WTC11 (cell line): ENCODE results near the gene CBY3. TPM values are rescaled to one million over a fixed set of nuclear protein-coding genes. Genes with fewer than 3 reads are reported as not detected.
A peak's percentile ranks its signal among the peaks of the same experiment; 100 is the strongest.

ENCODE experiments used
- ATAC-seq: fragments of 200-7000 bp; cut with Tn5 transposase; 2 replicates; pipeline ENCODE4 v1.10.0; 2021; ENCODE audit warnings: mild to moderate bottlenecking, moderate library complexity
- CTCF ChIA-PET: fragments of 300-600 bp; sonication (Branson Sonifier 250); formaldehyde crosslinking; loops from one replicate; lab custom pipeline; 2021; ENCODE audit warnings: antibody characterized with exemption; lab: Charles Lee
- POLR2A ChIA-PET: fragments of 350-600 bp; sonication (Branson Sonifier 250); formaldehyde crosslinking; loops from one replicate; lab custom pipeline; 2021; ENCODE audit warnings: antibody characterized with exemption; lab: Charles Lee
- DNase-seq: peaks from one replicate; pipeline ENCODE4 v3.0.0; 2021; ENCODE audit warnings: low spot score
- H3K27ac Mint-ChIP-seq: 2 replicates; pipeline ENCODE4 v1.8.0; 2021; ENCODE audit warnings: mixed read lengths
- H3K27me3 Mint-ChIP-seq: 2 replicates; pipeline ENCODE4 v1.8.0; 2021; ENCODE audit warnings: low read depth, mild to moderate bottlenecking, moderate library complexity, mixed read lengths
- H3K36me3 Mint-ChIP-seq: 2 replicates; pipeline ENCODE4 v1.8.0; 2021; ENCODE audit warnings: mixed read lengths
- H3K4me1 Mint-ChIP-seq: 2 replicates; pipeline ENCODE4 v1.8.0; 2022; ENCODE audit warnings: mixed read lengths
- H3K4me3 Mint-ChIP-seq: 2 replicates; pipeline ENCODE4 v1.8.0; 2021; ENCODE audit warnings: mild to moderate bottlenecking, moderate library complexity, mixed read lengths
- H3K9me3 Mint-ChIP-seq: 2 replicates; pipeline ENCODE4 v1.8.0; 2021; ENCODE audit warnings: mixed read lengths
- ATF3 ChIP-seq: sonication (generic); formaldehyde crosslinking; conservative IDR thresholded peaks from 2 replicates; pipeline ENCODE4 v1.8.1; 2022; ENCODE audit warnings: mild to moderate bottlenecking, missing genetic modification reagents
- CREB1 ChIP-seq: sonication (generic); formaldehyde crosslinking; IDR thresholded peaks from 2 replicates; pipeline ENCODE4 v1.8.0; 2023; ENCODE audit warnings: mild to moderate bottlenecking, missing genetic modification reagents
- CREM ChIP-seq: sonication (generic); formaldehyde crosslinking; IDR thresholded peaks from 2 replicates; pipeline ENCODE4 v1.8.1; 2022; ENCODE audit warnings: mild to moderate bottlenecking, missing genetic modification reagents, moderate library complexity
- CTCF ChIP-seq: fragments of 200-600 bp; IDR thresholded peaks from 2 replicates; pipeline ENCODE4 v1.8.0; 2022; ENCODE audit warnings: antibody characterized with exemption
- EMX1 ChIP-seq: fragments of 250-450 bp; sonication (Bioruptor Pico); IDR thresholded peaks from 2 replicates; pipeline ENCODE4 v1.8.0; 2021; ENCODE audit warnings: mild to moderate bottlenecking
- FOXJ3 ChIP-seq: sonication (generic); formaldehyde crosslinking; IDR thresholded peaks from 2 replicates; pipeline ENCODE4 v1.9.0; 2021; ENCODE audit warnings: missing genetic modification reagents, mild to moderate bottlenecking, borderline replicate concordance
- GABPB1 ChIP-seq: sonication (generic); formaldehyde crosslinking; IDR thresholded peaks from 2 replicates; pipeline ENCODE4 v1.8.1; 2023; ENCODE audit warnings: mild to moderate bottlenecking, missing genetic modification reagents
- HMGA2 ChIP-seq: fragments of 250-450 bp; sonication (Bioruptor Pico); IDR thresholded peaks from 2 replicates; pipeline ENCODE4 v1.4.0; 2021; ENCODE audit warnings: mild to moderate bottlenecking, moderate library complexity
- JAZF1 ChIP-seq: fragments of 250-450 bp; sonication (Bioruptor Pico); IDR thresholded peaks from 2 replicates; pipeline ENCODE4 v1.9.0; 2021; ENCODE audit warnings: moderate library complexity, mild to moderate bottlenecking, inconsistent platforms
- NFYB ChIP-seq: sonication (generic); formaldehyde crosslinking; conservative IDR thresholded peaks from 2 replicates; pipeline ENCODE4 v1.8.0; 2022; ENCODE audit warnings: low read depth, missing genetic modification reagents
- NR1H2 ChIP-seq: sonication (generic); formaldehyde crosslinking; IDR thresholded peaks from 2 replicates; pipeline ENCODE4 v1.9.0; 2021; ENCODE audit warnings: mild to moderate bottlenecking, moderate library complexity, missing genetic modification reagents
- NR3C1 ChIP-seq: sonication (generic); formaldehyde crosslinking; conservative IDR thresholded peaks from 2 replicates; pipeline ENCODE4 v1.8.1; 2023; ENCODE audit warnings: low read depth, mild to moderate bottlenecking, missing genetic modification reagents
- OVOL2 ChIP-seq: fragments of 250-450 bp; sonication (Bioruptor Pico); IDR thresholded peaks from 2 replicates; pipeline ENCODE4 v1.9.0; 2021; ENCODE audit warnings: mild to moderate bottlenecking, borderline replicate concordance
- SOX15 ChIP-seq: fragments of 250-450 bp; sonication (Bioruptor Pico); IDR thresholded peaks from 2 replicates; pipeline ENCODE4 v1.9.0; 2021; ENCODE audit warnings: mild to moderate bottlenecking
- STAT6 ChIP-seq: sonication (generic); formaldehyde crosslinking; conservative IDR thresholded peaks from 2 replicates; pipeline ENCODE4 v1.8.1; 2023; ENCODE audit warnings: mild to moderate bottlenecking, low read depth, missing genetic modification reagents, moderate library complexity
- ZNF121 ChIP-seq: sonication (generic); formaldehyde crosslinking; IDR thresholded peaks from 2 replicates; pipeline ENCODE4 v1.8.0; 2023; ENCODE audit warnings: missing genetic modification reagents
- ZNF219 ChIP-seq: sonication (generic); formaldehyde crosslinking; IDR thresholded peaks from 2 replicates; pipeline ENCODE4 v1.8.0; 2023; ENCODE audit warnings: missing genetic modification reagents, mild to moderate bottlenecking, borderline replicate concordance
- ZNF263 ChIP-seq: sonication (generic); formaldehyde crosslinking; IDR thresholded peaks from 2 replicates; pipeline ENCODE4 v1.8.1; 2022; ENCODE audit warnings: low read depth, mild to moderate bottlenecking, moderate library complexity, missing genetic modification reagents
- ZNF512 ChIP-seq: sonication (generic); formaldehyde crosslinking; IDR thresholded peaks from 2 replicates; pipeline ENCODE4 v1.8.1; 2022; ENCODE audit warnings: missing genetic modification reagents, borderline replicate concordance
- total RNA-seq: library from RNA; stranded (reverse); gene quantifications from 3 replicates; pipeline ENCODE4 v1.2.3, GENCODE V29; 2021

The CBY3 gene
- total RNA-seq, 1 experiment from 2014 or later, result 0.37 TPM

GRCh38 chr5:179724163-179724562, 43.3 kb upstream of the CBY3 start:
- no peaks in the 10 kb centered on the region for H3K9me3 Mint-ChIP-seq
- peaks cover 76% of the 10 kb centered on the region for H3K36me3 Mint-ChIP-seq
- DNase-seq (no peak), ATAC-seq (no peak)
- H3K4me1 Mint-ChIP-seq, result no peaks in the 10 kb centered on the region
- CTCF ChIA-PET, result no interaction called here
- POLR2A ChIA-PET, result no interaction called here
- no peaks in the 10 kb centered on the region for H3K27me3 Mint-ChIP-seq
- TF ChIP-seq ZNF512 (CRISPR knock-in tag) (no peak), CTCF (no peak), GABPB1 (CRISPR knock-in tag) (no peak), EMX1 (CRISPR knock-in tag) (no peak), ZNF121 (CRISPR knock-in tag) (no peak), CREB1 (no peak), FOXJ3 (CRISPR knock-in tag) (no peak)
- no peak overlapping the region for H3K4me3 Mint-ChIP-seq
- H3K27ac Mint-ChIP-seq, result 0 out of 2 replicates have a peak overlapping the region, but pooled peaks have one; percentile 82

GRCh38 chr5:179720222-179720621, 39.4 kb upstream of the CBY3 start:
- no peaks in the 10 kb centered on the region for H3K27me3 Mint-ChIP-seq
- ChIA-PET POLR2A (interaction anchor here (0.9 kb wide), 1 partner anchor 35 kb away, joined by 3 read pairs; no protein-coding TSS in a partner anchor), CTCF (no interaction called here)
- H3K4me3 Mint-ChIP-seq, result no peak overlapping the region
- H3K36me3 Mint-ChIP-seq, result peaks cover 77% of the 10 kb centered on the region
- H3K27ac Mint-ChIP-seq, result no peak overlapping the region
- no peaks in the 10 kb centered on the region for H3K9me3 Mint-ChIP-seq
- TF ChIP-seq NR3C1 (CRISPR knock-in tag) (no peak), SOX15 (CRISPR knock-in tag) (no peak), ZNF219 (CRISPR knock-in tag) (no peak)
- no peak for DNase-seq
- no peak for ATAC-seq
- no peaks in the 10 kb centered on the region for H3K4me1 Mint-ChIP-seq

- no peak for DNase-seq
- no peak for ATAC-seq
- TF ChIP-seq ZNF121 (CRISPR knock-in tag) (no peak), NR1H2 (CRISPR knock-in tag) (no peak), STAT6 (no peak), JAZF1 (CRISPR knock-in tag) (no peak), CREM (CRISPR knock-in tag) (no peak), NFYB (CRISPR knock-in tag) (no peak), ZNF219 (CRISPR knock-in tag) (no peak), ZNF263 (CRISPR knock-in tag) (no peak), OVOL2 (CRISPR knock-in tag) (no peak), NR3C1 (CRISPR knock-in tag) (no peak), HMGA2 (CRISPR knock-in tag) (no peak), GABPB1 (CRISPR knock-in tag) (no peak), ATF3 (no peak)
- TF ChIP-seq, all 79 proteins: peak for 0
- H3K27ac Mint-ChIP-seq, result no peak overlapping the region
- no peaks in the 10 kb centered on the region for H3K9me3 Mint-ChIP-seq
- H3K36me3 Mint-ChIP-seq, result peaks cover 71% of the 10 kb centered on the region
- H3K4me3 Mint-ChIP-seq, result no peak overlapping the region
- no peaks in the 10 kb centered on the region for H3K27me3 Mint-ChIP-seq
- ChIA-PET CTCF (no interaction called here), POLR2A (interaction anchor here (0.5 kb wide), 1 partner anchor 107 kb away, joined by 5 read pairs; no protein-coding TSS in a partner anchor)
- no peaks in the 10 kb centered on the region for H3K4me1 Mint-ChIP-seq
Observed at GRCh38 chr5:179716286-179716685, 35.5 kb upstream of the CBY3 start.
